Activated T-helper 1 cell treated with anti-CD3 and anti-CD28 coated beads, Interleukin-2, amount 50 U/mL, for 16 hours (primary cell): ENCODE measurements around the gene EEF1AKMT4.
"Not testable (repeated sequence)": the region's sequence is repeated elsewhere in the genome, so short reads cannot be mapped to it uniquely, and the experiment has no call there.

Source experiments
- DNase-seq, 2 donors: peaks; one replicate each; pipeline ENCODE4 v3.0.0-alpha.2; 2020; ENCODE audit warnings: low read depth in 1 of 2, low spot score in 1 of 2

EEF1AKMT4 gene

DNA sequence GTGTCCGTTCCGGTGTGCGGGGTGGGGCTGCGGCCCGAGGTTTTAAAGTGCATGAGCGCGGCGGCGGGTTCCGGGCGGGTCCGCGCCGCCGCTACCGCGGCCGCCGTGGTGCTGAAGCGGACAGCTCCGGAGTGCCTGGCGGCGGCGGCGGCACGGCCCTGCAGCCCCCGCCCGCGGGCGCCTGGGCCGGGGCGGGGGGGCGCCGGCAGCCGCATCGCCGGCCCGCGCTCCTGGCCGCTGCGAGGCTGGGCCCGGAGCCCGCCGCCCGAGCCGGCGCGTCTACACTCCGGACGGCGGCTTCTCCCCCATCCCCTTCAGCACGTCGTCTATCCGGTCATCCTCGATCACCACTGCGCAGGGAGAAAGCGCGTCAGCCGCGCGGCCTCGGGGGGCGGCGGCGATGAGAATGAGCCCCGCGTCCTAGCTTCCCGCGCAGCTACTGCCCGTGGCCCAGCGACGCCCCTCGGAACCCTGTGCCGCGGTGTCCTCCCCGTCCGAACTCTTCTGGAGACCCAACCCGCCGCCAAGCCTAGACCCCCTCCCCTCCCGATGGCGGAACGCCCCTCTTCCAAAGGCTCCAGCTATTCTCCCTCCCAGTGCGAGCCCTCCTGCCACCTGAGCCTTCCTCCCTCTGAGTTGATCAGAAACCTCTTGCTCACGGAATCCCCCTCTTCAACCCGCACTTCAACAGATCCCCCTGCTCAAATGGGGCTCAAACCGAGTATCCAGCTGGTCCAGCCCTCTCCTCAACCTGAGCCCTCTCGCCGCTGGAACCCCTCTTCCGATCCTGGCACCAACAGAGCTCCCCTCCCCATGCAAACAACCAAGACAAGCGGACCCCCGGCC is 10.6 kb downstream of the EEF1AKMT4 start:
- DNase-seq = no peak

- DNase-seq = no peak
These were observed 11.3 kb downstream of the EEF1AKMT4 start for GRCh38 chr3:184260724-184261269.

DNA sequence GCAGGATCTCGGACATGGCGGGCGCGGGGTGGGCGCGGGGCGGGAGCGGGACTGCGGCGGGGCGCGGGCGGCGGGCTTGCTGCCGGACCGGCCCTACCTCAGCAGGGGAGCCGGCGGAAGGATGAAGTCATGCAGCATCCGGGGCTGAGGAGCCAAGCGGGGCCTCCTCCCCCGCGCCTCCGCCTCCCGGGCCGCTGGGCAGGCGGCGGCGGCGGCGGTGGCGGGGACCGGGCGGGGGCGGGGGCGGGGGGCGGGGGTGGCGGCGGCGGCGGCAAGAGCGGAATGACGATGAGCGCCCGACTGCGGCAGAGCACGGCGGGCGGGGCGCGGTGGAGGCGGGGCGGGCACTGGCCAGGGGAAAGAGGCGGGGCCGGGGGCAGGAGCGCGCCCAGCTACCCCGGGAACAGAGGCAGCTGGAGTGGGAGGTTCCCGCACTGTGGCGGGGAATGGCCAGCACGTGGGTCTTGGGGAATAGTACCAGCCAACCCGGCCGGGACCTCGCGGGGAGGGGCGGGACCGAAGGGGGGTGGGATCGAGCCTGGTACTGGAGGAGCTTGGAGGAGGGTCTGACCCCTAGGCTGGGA is 11.9 kb downstream of the EEF1AKMT4 start, which contains the start of gene CAMK2N2:
Gene CAMK2N2 (minus strand): TSS at position 284 of the 584 bp plus-strand sequence. CDS start 268 bp downstream, at position 16.
- DNase-seq = peak in 1 of 2 donors; percentile 51

DNA sequence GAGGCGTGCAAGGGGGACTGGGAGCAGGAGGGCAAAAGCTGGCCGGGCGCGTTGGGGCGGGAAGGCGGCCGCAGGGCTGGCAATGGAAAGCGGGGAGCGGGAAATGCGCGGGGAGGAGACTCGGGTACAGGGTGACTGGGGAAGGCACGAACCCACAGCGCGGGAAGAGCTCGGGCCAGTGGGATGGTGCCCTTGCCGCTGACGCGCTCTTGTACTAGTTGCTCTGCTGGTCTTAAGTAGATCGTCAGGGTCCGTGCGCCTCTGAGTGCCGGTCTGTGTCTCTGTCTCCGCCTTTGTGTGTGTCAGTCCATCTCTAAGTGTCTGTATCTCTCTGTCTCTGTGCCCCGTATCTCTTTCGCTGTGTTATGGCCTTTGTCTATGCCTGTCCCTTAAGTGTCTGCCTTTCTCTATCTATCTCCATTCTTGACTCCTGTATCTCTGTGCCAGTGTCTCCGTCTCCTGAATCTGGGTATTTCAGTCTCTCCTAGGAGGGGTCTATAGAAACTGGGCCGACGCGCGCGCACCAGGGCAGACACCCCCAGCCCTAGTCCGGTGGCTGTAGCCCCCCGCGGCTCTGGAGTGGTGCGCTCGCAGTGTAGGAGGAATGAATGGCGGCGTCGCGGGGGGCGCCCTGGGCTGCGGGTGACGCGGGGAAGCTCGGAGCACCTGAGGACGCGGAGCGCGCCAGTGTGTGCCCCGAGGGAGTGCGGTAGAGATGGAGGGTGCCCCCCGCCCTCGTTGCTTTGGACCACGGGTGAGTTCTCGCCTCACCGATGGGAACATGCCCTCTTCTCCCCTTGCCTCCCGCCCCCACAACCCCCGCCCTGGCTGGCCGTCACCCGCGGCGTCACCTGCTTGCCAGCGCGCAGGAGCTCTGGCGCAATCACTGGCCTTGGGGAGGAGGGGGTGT is 12.6 kb downstream of the EEF1AKMT4 start:
- no peak for DNase-seq

DNA sequence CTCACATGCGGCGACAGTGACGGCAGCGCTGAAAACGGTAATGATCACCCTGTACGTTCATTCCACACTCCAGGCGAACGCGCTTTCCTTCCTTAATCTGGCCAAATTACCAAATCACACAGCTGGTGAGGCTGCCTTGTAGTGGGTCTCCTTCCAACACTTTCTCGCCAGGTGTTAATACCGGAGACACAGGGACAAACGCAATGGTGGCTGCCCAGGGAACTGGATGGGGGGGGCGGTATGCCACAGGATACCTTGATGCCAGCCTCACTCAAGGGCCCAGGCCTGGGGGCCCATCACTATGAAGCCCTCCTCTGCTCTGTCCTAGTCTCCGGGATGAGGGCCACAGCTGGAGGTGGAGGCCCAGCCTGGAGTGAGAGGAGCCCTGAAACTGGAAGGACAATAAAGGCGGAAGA is 13.3 kb downstream of the EEF1AKMT4 start:
- DNase-seq = no peak

DNA sequence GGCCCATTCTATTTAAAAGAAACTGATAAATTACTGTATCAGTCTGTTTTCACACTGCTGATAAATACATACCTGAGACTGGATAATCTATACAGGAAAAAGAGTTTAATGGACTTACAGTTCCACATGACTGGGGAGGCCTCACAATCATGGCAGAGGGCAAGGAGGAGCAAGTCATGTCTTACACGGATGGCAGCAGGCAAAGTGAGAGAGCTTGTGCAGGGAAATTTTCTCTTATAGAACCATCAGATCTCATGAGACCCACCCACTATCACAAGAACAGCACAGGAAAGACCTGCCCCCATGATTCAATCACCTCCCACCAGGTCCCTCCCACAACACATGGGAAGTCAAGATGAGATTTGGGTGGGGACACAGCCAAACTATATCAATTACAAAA is 17.8 kb downstream of the EEF1AKMT4 start:
- DNase-seq = not testable (repeated sequence)

DNA sequence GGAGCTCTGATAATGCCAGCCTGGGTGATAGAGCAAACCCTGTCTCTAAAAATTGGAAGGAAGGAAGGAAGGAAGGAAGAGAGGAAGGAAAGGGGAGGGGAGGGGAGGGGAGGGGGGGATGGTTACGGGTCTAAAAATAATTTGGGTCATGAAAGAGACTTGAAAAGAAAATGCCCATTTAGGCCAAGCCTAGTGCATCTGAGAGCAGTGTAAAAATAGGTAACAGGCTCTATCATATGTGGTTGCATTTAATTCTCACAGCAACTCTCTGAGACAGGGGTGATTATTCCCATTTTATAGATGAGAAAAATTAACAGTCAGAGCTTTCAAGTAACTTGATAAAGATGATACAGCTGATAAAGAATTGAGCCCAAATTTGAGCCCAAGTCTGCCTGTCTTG is 22.8 kb downstream of the EEF1AKMT4 start:
- no peak for DNase-seq

- DNase-seq = no peak
These were observed 25.9 kb downstream of the EEF1AKMT4 start for GRCh38 chr3:184275381-184275701.

DNA sequence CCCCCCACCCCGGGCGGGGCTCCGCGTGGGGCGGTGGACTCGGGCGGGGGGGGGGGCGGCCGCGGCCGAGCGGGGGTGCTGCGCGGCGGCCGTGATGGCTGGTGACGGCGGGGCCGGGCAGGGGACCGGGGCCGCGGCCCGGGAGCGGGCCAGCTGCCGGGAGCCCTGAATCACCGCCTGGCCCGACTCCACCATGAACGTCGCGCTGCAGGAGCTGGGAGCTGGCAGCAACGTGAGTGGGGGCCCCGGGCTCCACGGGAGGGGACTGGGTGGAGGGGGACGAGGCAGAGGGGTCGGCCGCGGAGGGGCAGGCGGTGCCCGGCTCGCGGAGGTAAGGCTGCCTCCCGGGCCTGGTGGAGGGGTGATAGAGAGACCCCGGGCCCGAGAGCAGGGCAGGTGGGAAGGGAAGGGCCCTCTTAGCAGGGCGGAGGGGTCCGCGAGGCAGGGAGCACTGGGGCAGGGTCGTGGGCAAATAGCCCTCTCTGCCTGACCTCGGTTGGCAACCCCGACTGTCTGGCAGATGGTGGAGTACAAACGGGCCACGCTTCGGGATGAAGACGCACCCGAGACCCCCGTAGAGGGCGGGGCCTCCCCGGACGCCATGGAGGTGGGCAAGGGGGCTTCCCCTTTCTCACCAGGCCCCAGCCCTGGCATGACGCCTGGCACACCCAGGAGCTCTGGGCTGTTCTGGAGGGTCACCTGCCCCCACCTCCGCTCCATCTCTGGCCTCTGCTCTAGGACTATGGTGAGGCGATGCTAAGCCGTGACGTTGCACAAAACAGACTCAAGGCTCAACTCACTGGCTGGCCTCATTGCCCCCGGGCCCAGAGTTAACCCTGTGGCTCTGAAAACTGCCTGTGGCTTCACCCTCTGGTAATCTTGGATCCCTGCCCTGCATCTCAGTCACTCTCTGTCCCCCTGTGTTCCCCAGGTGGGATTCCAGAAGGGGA is 26.8 kb downstream of the EEF1AKMT4 start, which contains the start of gene ECE2:
Gene ECE2 (plus strand): TSS at position 62 of the 950 bp plus-strand sequence. CDS start 132 bp downstream, at position 194.
- DNase-seq = no peak

DNA sequence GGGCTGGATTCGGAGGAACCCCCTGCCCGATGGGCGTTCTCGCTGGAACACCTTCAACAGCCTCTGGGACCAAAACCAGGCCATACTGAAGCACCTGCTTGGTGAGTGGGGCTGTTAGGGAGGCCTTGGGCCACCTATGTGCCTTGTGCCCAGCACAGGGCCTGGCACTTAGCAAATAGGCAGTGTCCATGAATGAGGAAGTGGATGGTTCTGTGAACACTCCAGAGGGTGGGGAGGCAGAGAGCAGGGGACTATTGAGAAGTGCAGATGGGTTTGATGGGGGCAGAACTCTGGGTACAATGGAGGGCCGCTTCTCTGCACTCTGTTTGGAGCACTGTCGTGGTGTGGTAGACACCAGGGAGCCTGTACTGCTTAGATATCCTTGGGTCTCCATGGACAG is 27.9 kb downstream of the EEF1AKMT4 start:
- DNase-seq = no peak

DNA sequence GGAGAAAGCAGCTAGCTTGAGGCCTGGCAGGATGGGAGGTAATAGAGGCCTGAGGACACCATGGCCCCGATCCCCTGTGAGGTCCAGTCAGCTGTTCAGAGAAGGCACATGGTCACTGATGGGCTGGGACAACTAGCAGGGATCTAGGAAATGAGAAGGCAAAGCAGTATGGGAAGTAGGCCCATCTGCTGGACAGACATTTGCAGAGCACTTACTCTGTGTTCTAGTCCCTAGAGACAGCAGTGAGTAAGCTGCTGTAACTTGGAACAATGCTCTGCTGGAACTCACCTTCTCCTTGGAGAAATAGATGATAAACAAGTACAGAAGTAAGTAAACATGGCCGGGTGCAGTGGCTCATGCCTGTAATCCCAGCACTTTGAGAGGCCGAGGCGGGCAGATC is 33.5 kb downstream of the EEF1AKMT4 start:
- DNase-seq = no peak

DNA sequence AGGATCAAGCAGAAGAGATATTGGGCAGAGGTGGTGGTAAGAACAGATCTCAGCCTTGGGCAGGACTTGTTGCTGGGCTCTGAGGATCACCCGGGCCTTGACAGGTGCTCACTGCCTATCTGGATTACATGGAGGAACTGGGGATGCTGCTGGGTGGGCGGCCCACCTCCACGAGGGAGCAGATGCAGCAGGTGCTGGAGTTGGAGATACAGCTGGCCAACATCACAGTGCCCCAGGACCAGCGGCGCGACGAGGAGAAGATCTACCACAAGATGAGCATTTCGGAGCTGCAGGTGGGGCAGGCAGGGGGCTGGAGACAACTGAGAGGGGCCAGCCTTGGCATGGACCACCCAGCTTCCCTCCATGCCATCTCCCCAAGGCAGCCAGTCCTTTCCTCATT is 34.2 kb downstream of the EEF1AKMT4 start:
- DNase-seq = no peak

GRCh38 chr3:184284696-184285095 is 35.2 kb downstream of the EEF1AKMT4 start:
- DNase-seq = no peak

GRCh38 chr3:184289426-184289938 is 40.0 kb downstream of the EEF1AKMT4 start:
- peak; percentile 26 to 44 for DNase-seq

- no peak for DNase-seq
These were observed 40.9 kb downstream of the EEF1AKMT4 start for GRCh38 chr3:184290331-184290730.

DNA sequence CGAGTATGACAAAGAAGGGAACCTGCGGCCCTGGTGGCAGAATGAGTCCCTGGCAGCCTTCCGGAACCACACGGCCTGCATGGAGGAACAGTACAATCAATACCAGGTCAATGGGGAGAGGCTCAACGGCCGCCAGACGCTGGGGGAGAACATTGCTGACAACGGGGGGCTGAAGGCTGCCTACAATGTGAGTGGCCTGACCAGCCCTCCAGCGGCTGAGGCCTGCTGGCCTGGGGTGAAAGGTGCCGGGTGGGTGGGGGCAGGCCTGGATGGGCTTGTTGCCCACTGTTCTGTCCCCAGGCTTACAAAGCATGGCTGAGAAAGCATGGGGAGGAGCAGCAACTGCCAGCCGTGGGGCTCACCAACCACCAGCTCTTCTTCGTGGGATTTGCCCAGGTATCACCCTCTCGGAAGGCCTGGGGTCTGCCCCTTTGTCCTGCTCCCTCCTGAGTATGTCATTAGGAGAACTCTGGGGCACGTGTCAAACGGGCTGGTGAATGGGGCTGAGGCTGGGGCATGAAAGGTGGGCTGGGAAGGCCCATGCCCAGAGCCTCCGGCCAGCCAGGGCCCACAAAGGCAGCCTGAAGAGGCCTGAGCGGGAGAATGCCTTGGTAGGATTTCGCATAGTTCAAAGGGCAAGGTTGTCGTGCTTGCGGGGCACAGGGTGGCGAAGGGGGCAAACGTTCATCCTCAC is 41.7 kb downstream of the EEF1AKMT4 start:
- no peak for DNase-seq

- no peak for DNase-seq
These were observed 42.4 kb downstream of the EEF1AKMT4 start for GRCh38 chr3:184291738-184292445.

DNA sequence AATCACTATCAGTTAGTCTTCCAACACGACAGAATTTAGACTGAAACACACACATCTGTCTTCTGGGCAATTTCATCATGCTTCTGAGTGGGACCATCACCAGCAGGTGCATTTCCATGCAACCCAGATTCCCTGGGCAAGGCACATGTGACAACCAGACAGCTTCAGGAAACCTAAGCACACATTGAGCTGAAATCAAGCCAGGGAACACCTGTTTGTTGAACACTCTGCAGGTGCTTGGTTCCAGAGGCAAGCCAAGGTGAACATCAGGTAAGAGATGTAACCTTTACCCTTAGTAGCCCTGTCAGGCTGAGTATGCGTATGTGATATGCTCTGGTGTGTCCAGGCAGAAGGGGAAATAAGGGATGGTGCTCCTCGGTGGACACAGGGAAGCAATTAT is 46.3 kb downstream of the EEF1AKMT4 start:
- DNase-seq = no peak

DNA sequence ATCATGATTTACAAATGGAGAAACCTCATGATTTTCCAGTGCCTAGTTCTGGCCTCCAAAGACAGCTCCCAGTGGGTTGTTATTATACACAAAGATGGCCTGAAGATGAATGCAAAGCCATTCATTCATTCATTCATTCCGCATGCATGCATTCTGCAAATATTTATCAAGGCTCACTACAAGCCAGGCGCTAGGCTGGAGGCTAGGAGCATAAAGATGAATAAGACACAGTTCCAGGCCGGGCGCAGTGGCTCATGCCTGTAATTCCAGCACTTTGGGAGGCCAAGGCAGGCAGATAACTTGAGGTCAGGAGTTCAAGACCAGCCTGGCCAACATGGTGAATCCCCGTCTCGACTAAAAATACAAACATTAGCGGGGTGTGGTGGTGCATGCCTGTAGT is 47.1 kb downstream of the EEF1AKMT4 start:
- DNase-seq = no peak
